MCF 10A (cell line): Measurements from ENCODE around the gene PSMD1. TPM values are rescaled to one million over a fixed set of nuclear protein-coding genes. Genes with fewer than 3 reads are reported as not detected.

ENCODE experiments used
- BruUV-seq: library from RNA; stranded (reverse); fragments of 400-500 nt; replicated peaks from 2 replicates; lab custom pipeline; 2021; lab: Mats Ljungman, UMichigan
- CTCF ChIA-PET: fragments of 300-600 bp; sonication (Branson Sonifier 250); formaldehyde crosslinking; extraction: SDS; loops from one replicate; lab custom pipeline; 2021; ENCODE audit warnings: antibody characterized with exemption, inconsistent platforms; lab: Yijun Ruan, JAX
- POLR2A ChIA-PET: fragments of 300-600, 350-650 bp; sonication (Branson Sonifier 250); formaldehyde crosslinking; extraction: SDS; loops from one replicate; lab custom pipeline; 2020; ENCODE audit warnings: antibody characterized with exemption, inconsistent platforms; lab: Yijun Ruan, JAX
- DNase-seq: peaks from one replicate; pipeline ENCODE4 v3.0.0-alpha.2; 2018; ENCODE audit not compliant: unreplicated experiment
- H3K27ac Mint-ChIP-seq: one replicate; pipeline ENCODE4 v1.8.0; 2022; ENCODE audit warnings: mild to moderate bottlenecking, low read depth, mixed read lengths; ENCODE audit not compliant: unreplicated experiment
- H3K27me3 Mint-ChIP-seq: one replicate; pipeline ENCODE4 v1.8.0; 2022; ENCODE audit warnings: mixed read lengths; ENCODE audit not compliant: insufficient read depth, unreplicated experiment
- H3K36me3 Mint-ChIP-seq: one replicate; pipeline ENCODE4 v1.8.0; 2022; ENCODE audit warnings: mild to moderate bottlenecking, moderate library complexity, mixed read lengths; ENCODE audit not compliant: insufficient read depth, unreplicated experiment
- H3K4me1 Mint-ChIP-seq: one replicate; pipeline ENCODE4 v1.8.0; 2022; ENCODE audit warnings: mixed read lengths; ENCODE audit not compliant: insufficient read depth, unreplicated experiment
- H3K4me3 Mint-ChIP-seq: one replicate; pipeline ENCODE4 v1.8.0; 2022; ENCODE audit warnings: mild to moderate bottlenecking, moderate library complexity, mixed read lengths; ENCODE audit not compliant: unreplicated experiment
- H3K9me3 Mint-ChIP-seq: one replicate; pipeline ENCODE4 v1.8.0; 2022; ENCODE audit warnings: mixed read lengths; ENCODE audit not compliant: unreplicated experiment
- CTCF ChIP-seq: fragments of 200-600 bp; IDR thresholded peaks from one replicate; pipeline ENCODE4 v1.8.0; 2022; ENCODE audit warnings: antibody characterized with exemption, mild to moderate bottlenecking; ENCODE audit not compliant: unreplicated experiment
- intact Hi-C: fragments of 100-400 bp; cut with micrococcal nuclease; formaldehyde crosslinking; loops from 2 replicates; pipeline ENCODE4 v1.14.1; 2022
- total RNA-seq: library from RNA; stranded (reverse); gene quantifications from 2 replicates; pipeline ENCODE4 v1.2.3, GENCODE V29; 2022

The PSMD1 gene
- total RNA-seq, 1 experiment from 2014 or later: 88.5 TPM

GRCh38 chr2:231185050-231185725 is 128.5 kb downstream of the PSMD1 start:
- Mint-ChIP-seq H3K36me3 (no peaks in the 10 kb centered on the region), H3K27ac (no peak overlapping the region), H3K9me3 (no peaks in the 10 kb centered on the region), H3K4me3 (no peak overlapping the region), H3K27me3 (peaks cover 22% of the 10 kb centered on the region), H3K4me1 (no peaks in the 10 kb centered on the region)
- DNase-seq: no peak
- intact Hi-C loops: no loop called here
- POLR2A ChIA-PET: interaction anchor here (1.2 kb wide), 1 partner anchor 22 kb away, joined by 3 read pairs; no protein-coding TSS in a partner anchor
- no TSS peak for BruUV-seq
- no peak for TF ChIP-seq CTCF
- CTCF ChIA-PET: no interaction called here

- no peak overlapping the region for H3K27ac Mint-ChIP-seq
- H3K9me3 Mint-ChIP-seq: no peaks in the 10 kb centered on the region
- TF ChIP-seq CTCF: no peak
- ChIA-PET POLR2A (interaction anchor here (1.2 kb wide), 1 partner anchor 23 kb away, joined by 3 read pairs; no protein-coding TSS in a partner anchor), CTCF (no interaction called here)
- no peak for DNase-seq
- H3K36me3 Mint-ChIP-seq: no peaks in the 10 kb centered on the region
- no peak overlapping the region for H3K4me3 Mint-ChIP-seq
- no peaks in the 10 kb centered on the region for H3K4me1 Mint-ChIP-seq
- intact Hi-C loops: no loop called here
- no TSS peak for BruUV-seq
- H3K27me3 Mint-ChIP-seq: peaks cover 27% of the 10 kb centered on the region
Measured at GRCh38 chr2:231185886-231186285, 129.2 kb downstream of the PSMD1 start.

- no peak for TF ChIP-seq CTCF
- Mint-ChIP-seq H3K4me3 (no peak overlapping the region), H3K27me3 (peaks cover 27% of the 10 kb centered on the region), H3K36me3 (no peaks in the 10 kb centered on the region), H3K27ac (no peak overlapping the region), H3K9me3 (no peaks in the 10 kb centered on the region), H3K4me1 (no peaks in the 10 kb centered on the region)
- DNase-seq: no peak
- ChIA-PET POLR2A (interaction anchor here (1.2 kb wide), 1 partner anchor 24 kb away, joined by 3 read pairs; no protein-coding TSS in a partner anchor), CTCF (no interaction called here)
- no TSS peak for BruUV-seq
- intact Hi-C loops: no loop called here
Measured at GRCh38 chr2:231186325-231186724, 129.7 kb downstream of the PSMD1 start.

- intact Hi-C loops: no loop called here
- no peak for DNase-seq
- Mint-ChIP-seq H3K4me1 (no peaks in the 10 kb centered on the region), H3K27ac (peak overlapping the region; percentile 17), H3K9me3 (no peaks in the 10 kb centered on the region), H3K27me3 (peaks cover 27% of the 10 kb centered on the region), H3K4me3 (no peak overlapping the region), H3K36me3 (no peaks in the 10 kb centered on the region)
- ChIA-PET POLR2A (interaction anchor here (0.5 kb wide), 1 partner anchor 62 kb away, joined by 3 read pairs; no protein-coding TSS in a partner anchor), CTCF (interaction anchor here (0.6 kb wide), 1 partner anchor 40 kb away, joined by 3 read pairs; no protein-coding TSS in a partner anchor)
- no peak for TF ChIP-seq CTCF
- BruUV-seq: no TSS peak
Measured at GRCh38 chr2:231187736-231188505, 131.3 kb downstream of the PSMD1 start.
